ENCODE data around the gene LRP1B.

Gene LRP1B

GRCh38 chr2:140841141-140841540 is 1289.7 kb downstream of the LRP1B start:
- no peak for TF ChIP-seq CTCF (IDR thresholded peaks at IDR 0.05; ENCODE audit: extremely low read depth, missing control alignments)
- DNase-seq (ENCODE audit: low spot score) = no peak

GRCh38 chr2:140836826-140837225 is 1294.0 kb downstream of the LRP1B start:
- no peak for TF ChIP-seq CTCF (IDR thresholded peaks at IDR 0.05; ENCODE audit: extremely low read depth, missing control alignments)
- DNase-seq (ENCODE audit: low spot score) = no peak

GRCh38 chr2:140835079-140835478 is 1295.7 kb downstream of the LRP1B start:
- no peak for DNase-seq (ENCODE audit: low spot score)

GRCh38 chr2:140814141-140814540 is 1316.7 kb downstream of the LRP1B start:
- DNase-seq (ENCODE audit: low spot score) = no peak

More at GRCh38 chr2:140835079-140835478, 1295.7 kb downstream of the LRP1B start:
- TF ChIP-seq CTCF (IDR thresholded peaks at IDR 0.05; ENCODE audit: extremely low read depth, missing control alignments) = no peak

GRCh38 chr2:140808820-140809219 is 1322.0 kb downstream of the LRP1B start:
- DNase-seq (ENCODE audit: low spot score) = no peak
- TF ChIP-seq CTCF (IDR thresholded peaks at IDR 0.05; ENCODE audit: extremely low read depth, missing control alignments) = no peak

More at GRCh38 chr2:140814141-140814540, 1316.7 kb downstream of the LRP1B start:
- no peak for TF ChIP-seq CTCF (IDR thresholded peaks at IDR 0.05; ENCODE audit: extremely low read depth, missing control alignments)

- DNase-seq (ENCODE audit: low spot score) = no peak
- TF ChIP-seq CTCF (IDR thresholded peaks at IDR 0.05; ENCODE audit: extremely low read depth, missing control alignments) = no peak
Measured at GRCh38 chr2:140808211-140808610, 1322.6 kb downstream of the LRP1B start.

GRCh38 chr2:140804700-140805260 is 1326.0 kb downstream of the LRP1B start:
- TF ChIP-seq CTCF (IDR thresholded peaks at IDR 0.05; ENCODE audit: extremely low read depth, missing control alignments) = no peak
- no peak for DNase-seq (ENCODE audit: low spot score)

Measured in GM20000 (cell line).